ENCODE measurements around the gene DIP2C.

- TF ChIP-seq CTCF (conservative IDR thresholded peaks at IDR 0.05 in 1 of 2, IDR thresholded peaks at IDR 0.05 in 1 of 2; ENCODE audit: extremely low read depth in 1 of 2, insufficient read depth in 1 of 2, low read depth in 1 of 2, low read length in 2 of 2) (no peak), EZH2 (IDR thresholded peaks at IDR 0.05; ENCODE audit: borderline replicate concordance, low read length) (no peak)
These were observed 445.2 kb downstream of the DIP2C start for GRCh38 chr10:244227-244626.

Measured in mammary epithelial cell (primary cell).